ENCODE measurements around the gene DNAJC6. TPM values are rescaled to one million over a fixed set of nuclear protein-coding genes. Genes with fewer than 3 reads are reported as not detected.

DNAJC6 gene
- total RNA-seq, 3 donors from 2014 or later (not counting 1 experiment from before 2014, with no cell fraction given), result 0.77 to 1.2 (median 0.89) TPM

GRCh38 chr1:65330822-65331221 is 21.5 kb downstream of the DNAJC6 start:
- no peak overlapping the region for H3K27ac Mint-ChIP-seq
- no peaks in the 10 kb centered on the region for H3K9me3 Mint-ChIP-seq
- H3K36me3 Mint-ChIP-seq, result no peaks in the 10 kb centered on the region
- 88% methylated on average over 3 of the region's 6 CpGs for WGBS (ENCODE audit: insufficient coverage)
- TF ChIP-seq, protein P1, sequence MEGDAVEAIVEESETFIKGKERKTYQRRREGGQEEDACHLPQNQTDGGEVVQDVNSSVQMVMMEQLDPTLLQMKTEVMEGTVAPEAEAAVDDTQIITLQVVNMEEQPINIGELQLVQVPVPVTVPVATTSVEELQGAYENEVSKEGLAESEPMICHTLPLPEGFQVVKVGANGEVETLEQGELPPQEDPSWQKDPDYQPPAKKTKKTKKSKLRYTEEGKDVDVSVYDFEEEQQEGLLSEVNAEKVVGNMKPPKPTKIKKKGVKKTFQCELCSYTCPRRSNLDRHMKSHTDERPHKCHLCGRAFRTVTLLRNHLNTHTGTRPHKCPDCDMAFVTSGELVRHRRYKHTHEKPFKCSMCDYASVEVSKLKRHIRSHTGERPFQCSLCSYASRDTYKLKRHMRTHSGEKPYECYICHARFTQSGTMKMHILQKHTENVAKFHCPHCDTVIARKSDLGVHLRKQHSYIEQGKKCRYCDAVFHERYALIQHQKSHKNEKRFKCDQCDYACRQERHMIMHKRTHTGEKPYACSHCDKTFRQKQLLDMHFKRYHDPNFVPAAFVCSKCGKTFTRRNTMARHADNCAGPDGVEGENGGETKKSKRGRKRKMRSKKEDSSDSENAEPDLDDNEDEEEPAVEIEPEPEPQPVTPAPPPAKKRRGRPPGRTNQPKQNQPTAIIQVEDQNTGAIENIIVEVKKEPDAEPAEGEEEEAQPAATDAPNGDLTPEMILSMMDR (IDR thresholded peaks at IDR 0.05), result no peak
- Histone ChIP-seq H3K4me1 (ENCODE audit: control insufficient read depth, insufficient read depth, low read length) (no peaks in the 10 kb centered on the region), H3K36me3 (ENCODE audit: control insufficient read depth, insufficient read depth, low read length) (no peaks in the 10 kb centered on the region), H3K4me3 (ENCODE audit: low read length) (no peak overlapping the region), H3K27me3 (ENCODE audit: control insufficient read depth, insufficient read depth, low read length) (no peaks in the 10 kb centered on the region), H3K27ac (ENCODE audit: low read length) (no peak overlapping the region), H3K9me3 (ENCODE audit: control insufficient read depth, insufficient read depth, low read length) (no peaks in the 10 kb centered on the region)
- intact Hi-C loops (cut with micrococcal nuclease), result no loop called here
- no peak for ATAC-seq
- H3K4me3 Mint-ChIP-seq, result no peak overlapping the region
- peaks cover 0 to 15% of the 10 kb centered on the region in 2 donors for H3K27me3 Mint-ChIP-seq (ENCODE audit: low read depth in 2 of 2)
- DNase-seq, result no peak
- H3K4me1 Mint-ChIP-seq, result no peaks in the 10 kb centered on the region

DNA sequence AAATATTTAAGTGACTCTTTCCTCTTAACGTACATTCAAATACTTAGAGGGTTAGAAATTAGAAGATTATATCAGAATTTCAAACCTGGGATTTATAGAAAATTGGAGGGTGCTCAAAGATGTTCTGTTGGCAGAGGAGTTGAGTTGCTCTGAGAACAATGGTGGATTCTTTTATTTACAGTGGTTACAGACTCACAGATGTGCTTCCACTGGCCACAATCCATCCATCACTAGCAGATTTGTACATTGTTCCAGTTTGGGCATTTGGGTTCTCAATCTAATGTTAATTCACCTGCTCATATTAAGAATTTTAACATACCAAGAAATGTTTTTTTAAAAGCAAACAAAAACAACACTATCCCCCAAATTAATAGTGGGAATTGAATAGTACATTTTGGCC is 23.5 kb downstream of the DNAJC6 start:
- no peaks in the 10 kb centered on the region for H3K36me3 Mint-ChIP-seq
- H3K4me1 ChIP-seq (ENCODE audit: control insufficient read depth, insufficient read depth, low read length), result no peaks in the 10 kb centered on the region
- intact Hi-C loops (cut with micrococcal nuclease), result no loop called here
- peaks cover 0 to 10% of the 10 kb centered on the region in 2 donors for H3K27me3 Mint-ChIP-seq (ENCODE audit: low read depth in 2 of 2)
- no peak overlapping the region for H3K4me3 ChIP-seq (ENCODE audit: low read length)
- DNase-seq (no peak), ATAC-seq (no peak)
- H3K27ac Mint-ChIP-seq, result no peak overlapping the region
- no CpG with 5 or more reads among the region's 1 CpG for WGBS (ENCODE audit: insufficient coverage)
- no peaks in the 10 kb centered on the region for H3K36me3 ChIP-seq (ENCODE audit: control insufficient read depth, insufficient read depth, low read length)
- H3K4me1 Mint-ChIP-seq, result no peaks in the 10 kb centered on the region
- TF ChIP-seq, protein P1 (IDR thresholded peaks at IDR 0.05), result no peak
- H3K9me3 Mint-ChIP-seq, result no peaks in the 10 kb centered on the region
- H3K4me3 Mint-ChIP-seq, result no peak overlapping the region
- no peak overlapping the region for H3K27ac ChIP-seq (ENCODE audit: low read length)
- H3K9me3 ChIP-seq (ENCODE audit: control insufficient read depth, insufficient read depth, low read length), result no peaks in the 10 kb centered on the region
- no peaks in the 10 kb centered on the region for H3K27me3 ChIP-seq (ENCODE audit: control insufficient read depth, insufficient read depth, low read length)

DNA sequence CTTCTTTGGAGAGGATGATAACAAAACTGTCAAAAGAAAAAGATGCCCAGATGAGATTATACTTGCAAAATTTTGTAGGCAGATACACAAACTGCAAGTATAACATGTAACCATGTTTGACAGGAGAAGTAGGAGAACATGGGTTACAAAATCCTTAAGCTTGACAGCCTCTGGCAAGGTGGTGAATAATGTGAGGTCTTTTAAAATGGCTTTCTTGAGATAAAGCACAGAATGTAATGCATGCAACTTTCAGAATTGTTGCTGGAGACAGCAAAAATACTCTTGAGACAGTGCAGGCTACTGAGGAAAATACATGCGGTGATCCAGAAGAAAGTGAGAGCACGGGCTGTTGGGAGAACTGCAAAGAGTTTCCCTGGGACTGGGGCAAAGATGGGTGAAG is 24.7 kb downstream of the DNAJC6 start:
- DNase-seq (no peak), ATAC-seq (no peak)
- WGBS (ENCODE audit: insufficient coverage), result 92% methylated on average over 2 of the region's 2 CpGs
- Histone ChIP-seq H3K4me1 (ENCODE audit: control insufficient read depth, insufficient read depth, low read length) (no peaks in the 10 kb centered on the region), H3K4me3 (ENCODE audit: low read length) (no peak overlapping the region), H3K9me3 (ENCODE audit: control insufficient read depth, insufficient read depth, low read length) (no peaks in the 10 kb centered on the region), H3K27ac (ENCODE audit: low read length) (no peak overlapping the region), H3K27me3 (ENCODE audit: control insufficient read depth, insufficient read depth, low read length) (no peaks in the 10 kb centered on the region), H3K36me3 (ENCODE audit: control insufficient read depth, insufficient read depth, low read length) (no peaks in the 10 kb centered on the region)
- H3K9me3 Mint-ChIP-seq, result no peaks in the 10 kb centered on the region
- no peaks in the 10 kb centered on the region for H3K36me3 Mint-ChIP-seq
- no peaks in the 10 kb centered on the region for H3K4me1 Mint-ChIP-seq
- TF ChIP-seq, protein P1 (IDR thresholded peaks at IDR 0.05), result no peak
- intact Hi-C loops (cut with micrococcal nuclease), result no loop called here
- no peak overlapping the region for H3K27ac Mint-ChIP-seq
- peaks cover 0 to 8% of the 10 kb centered on the region in 2 donors for H3K27me3 Mint-ChIP-seq (ENCODE audit: low read depth in 2 of 2)
- H3K4me3 Mint-ChIP-seq, result no peak overlapping the region

DNA sequence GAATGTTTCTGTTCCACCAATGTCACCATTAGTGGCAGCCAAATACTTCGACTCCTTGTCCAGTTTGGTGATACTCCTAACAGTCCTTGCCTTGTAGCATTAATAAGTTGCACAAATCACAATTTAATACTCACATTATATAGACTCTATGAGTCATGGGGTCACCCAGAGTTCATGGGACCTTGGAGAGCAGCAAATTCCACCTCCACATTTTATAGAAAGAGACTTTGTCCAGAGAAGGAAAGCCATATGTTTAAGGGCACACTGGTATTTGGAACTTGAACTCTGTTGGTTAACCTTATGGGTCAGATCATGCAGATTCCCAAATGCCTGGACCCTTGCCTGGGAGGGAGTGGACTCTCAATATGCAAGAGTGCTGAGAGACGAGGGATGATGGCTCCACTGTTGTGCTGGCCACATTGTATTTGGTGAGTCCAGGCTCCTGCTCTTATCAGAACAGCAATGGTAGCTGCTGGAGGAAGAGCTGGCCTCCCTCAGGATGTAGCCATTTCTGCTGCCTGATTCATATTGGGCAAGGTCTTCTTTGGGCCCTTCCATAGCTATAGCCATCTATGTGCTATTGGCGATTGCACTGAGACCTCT is 30.6 kb downstream of the DNAJC6 start:
- no peak for DNase-seq
- Mint-ChIP-seq H3K9me3 (no peaks in the 10 kb centered on the region), H3K4me1 (no peaks in the 10 kb centered on the region), H3K27ac (no peak overlapping the region), H3K4me3 (no peak overlapping the region), H3K27me3 (ENCODE audit: low read depth in 2 of 2) (peaks cover 0 to 4% of the 10 kb centered on the region in 2 donors), H3K36me3 (no peaks in the 10 kb centered on the region)
- TF ChIP-seq, protein P1 (IDR thresholded peaks at IDR 0.05), result no peak
- 84% methylated on average over 3 of the region's 3 CpGs for WGBS (ENCODE audit: insufficient coverage)
- intact Hi-C loops (cut with micrococcal nuclease), result no loop called here
- Histone ChIP-seq H3K36me3 (ENCODE audit: control insufficient read depth, insufficient read depth, low read length) (no peaks in the 10 kb centered on the region), H3K9me3 (ENCODE audit: control insufficient read depth, insufficient read depth, low read length) (no peaks in the 10 kb centered on the region), H3K4me1 (ENCODE audit: control insufficient read depth, insufficient read depth, low read length) (no peaks in the 10 kb centered on the region), H3K27ac (ENCODE audit: low read length) (no peak overlapping the region), H3K27me3 (ENCODE audit: control insufficient read depth, insufficient read depth, low read length) (no peaks in the 10 kb centered on the region), H3K4me3 (ENCODE audit: low read length) (no peak overlapping the region)
- no peak for ATAC-seq

Measured in natural killer cell (primary cell).